HG03521 (cell line): ENCODE data around the gene SPATS2L.
A peak's percentile ranks its signal among the peaks of the same experiment; 100 is the strongest.

ENCODE experiments used
- ATAC-seq: cut with Tn5 transposase; IDR thresholded peaks from one replicate; pipeline ENCODE4 v1.9.1; 2021; ENCODE audit warnings: mild to moderate bottlenecking, moderate library complexity; ENCODE audit not compliant: unreplicated experiment

SPATS2L gene

DNA sequence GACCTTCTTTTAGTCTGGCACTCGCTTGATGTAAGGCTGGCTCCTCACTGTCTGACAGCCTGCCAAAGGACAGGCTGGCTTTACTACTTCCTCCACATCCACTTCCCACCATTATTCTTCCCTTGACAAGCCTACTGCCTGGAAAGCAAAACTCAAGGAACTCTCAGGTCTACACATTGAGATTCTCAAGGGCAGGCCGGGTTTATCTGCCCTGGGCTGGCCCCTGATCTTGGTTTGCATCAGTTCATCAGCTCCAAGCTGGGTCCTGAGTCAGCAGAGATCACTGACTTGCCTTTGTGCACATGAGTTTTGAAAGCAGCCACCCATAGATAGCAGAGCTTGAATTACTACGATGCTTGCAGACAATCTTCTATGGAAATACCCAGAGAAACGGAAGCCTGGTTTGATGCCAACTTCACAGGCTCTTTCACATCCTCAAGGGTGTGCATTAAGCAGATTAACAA is 149.5 kb downstream of the SPATS2L start:
- ATAC-seq, result peak; percentile 29

DNA sequence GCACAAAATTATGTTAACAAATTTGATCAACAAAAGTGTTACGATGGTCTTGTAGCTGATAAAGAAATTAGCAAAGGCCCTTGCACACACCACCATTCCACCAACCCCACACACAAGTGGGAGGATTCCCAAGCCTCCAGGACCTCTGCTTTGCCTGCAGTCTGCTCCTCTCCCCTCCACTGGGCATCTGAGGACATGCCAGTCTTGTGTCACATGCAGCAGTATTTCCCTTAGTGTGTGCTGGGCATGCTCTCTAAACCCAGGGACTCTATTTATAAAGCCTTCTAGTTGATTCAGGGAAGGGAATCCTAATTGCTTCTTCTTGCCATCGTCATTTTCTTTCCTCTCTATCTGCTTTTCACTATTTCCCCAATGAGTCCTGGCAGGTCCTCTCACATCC is 150.1 kb downstream of the SPATS2L start:
- ATAC-seq, result no peak

DNA sequence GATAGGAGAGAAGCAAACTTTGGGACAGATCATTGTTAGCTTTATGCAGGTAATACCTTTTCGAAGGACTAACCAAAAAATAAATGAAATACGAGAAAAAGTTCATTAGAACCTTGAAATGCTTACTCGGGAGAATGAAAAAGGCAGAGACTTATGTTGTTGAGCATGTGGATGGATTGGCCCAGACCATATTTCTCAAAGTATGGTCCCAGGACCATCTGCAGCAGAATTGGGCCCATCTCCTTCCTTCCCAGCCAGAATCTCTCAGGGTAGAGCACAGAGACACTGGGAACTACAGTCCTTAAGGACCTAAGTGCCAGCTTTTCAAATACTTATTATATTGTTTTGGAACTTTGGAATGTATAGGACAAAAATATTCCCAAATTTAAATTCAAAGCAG is 152.6 kb downstream of the SPATS2L start:
- ATAC-seq, result no peak

DNA sequence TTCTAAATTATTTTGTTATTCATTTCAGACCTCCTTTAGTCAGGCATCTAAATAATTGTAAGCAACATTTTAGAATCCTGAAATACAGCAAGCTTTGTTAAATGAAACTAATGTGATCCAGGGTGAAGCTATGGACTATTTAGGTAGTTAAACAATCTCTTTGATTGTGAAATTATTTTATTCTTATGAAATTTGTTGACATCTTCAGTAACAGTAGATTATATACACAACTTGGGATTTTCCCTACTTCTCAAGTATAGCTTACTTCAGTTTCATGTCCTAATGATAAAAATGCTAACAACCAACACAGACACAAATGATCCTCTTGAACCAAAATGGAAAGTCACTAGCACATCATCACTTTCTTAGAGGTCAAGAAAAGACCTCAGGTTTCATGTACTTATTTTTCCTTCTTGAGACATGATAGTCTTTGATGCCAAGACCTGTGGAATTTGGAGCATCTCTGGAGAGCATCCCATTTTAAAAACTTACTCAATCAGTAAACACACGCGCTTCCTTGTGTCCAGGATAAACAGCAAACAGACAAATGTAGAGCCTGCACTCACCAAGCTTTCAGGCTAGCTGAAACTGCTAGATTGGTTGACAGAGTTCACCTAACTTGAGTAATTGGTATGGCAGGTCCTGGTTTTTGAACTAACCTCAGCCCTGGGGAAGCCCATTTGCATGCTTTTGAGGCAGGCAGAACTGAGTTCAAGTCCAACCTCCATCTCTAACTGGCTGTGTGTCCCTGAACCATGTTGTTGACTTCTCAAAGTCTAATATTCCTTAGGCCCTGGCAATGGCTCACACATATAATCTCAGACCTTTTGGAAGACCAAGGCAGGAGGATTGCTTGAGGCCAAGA is 155.6 kb downstream of the SPATS2L start:
- ATAC-seq, result no peak

DNA sequence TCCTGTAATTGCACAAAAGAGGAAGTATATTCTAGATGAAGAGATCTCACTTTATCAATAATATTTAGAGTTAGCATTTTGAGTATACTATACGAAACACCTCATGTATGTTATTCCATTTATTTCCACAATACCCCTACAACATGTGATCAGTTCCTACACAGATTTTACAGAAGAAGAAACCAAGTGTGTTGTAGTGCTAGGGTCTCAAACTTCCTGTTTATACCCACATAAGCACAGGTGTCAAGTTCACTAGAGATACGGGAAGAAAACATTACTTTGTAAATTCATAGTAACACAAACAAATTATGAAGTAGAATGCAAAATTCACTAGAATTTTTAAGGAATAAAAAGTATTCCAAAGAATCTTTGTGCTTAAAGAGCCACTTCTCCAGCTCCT is 157.0 kb downstream of the SPATS2L start:
- ATAC-seq, result no peak

DNA sequence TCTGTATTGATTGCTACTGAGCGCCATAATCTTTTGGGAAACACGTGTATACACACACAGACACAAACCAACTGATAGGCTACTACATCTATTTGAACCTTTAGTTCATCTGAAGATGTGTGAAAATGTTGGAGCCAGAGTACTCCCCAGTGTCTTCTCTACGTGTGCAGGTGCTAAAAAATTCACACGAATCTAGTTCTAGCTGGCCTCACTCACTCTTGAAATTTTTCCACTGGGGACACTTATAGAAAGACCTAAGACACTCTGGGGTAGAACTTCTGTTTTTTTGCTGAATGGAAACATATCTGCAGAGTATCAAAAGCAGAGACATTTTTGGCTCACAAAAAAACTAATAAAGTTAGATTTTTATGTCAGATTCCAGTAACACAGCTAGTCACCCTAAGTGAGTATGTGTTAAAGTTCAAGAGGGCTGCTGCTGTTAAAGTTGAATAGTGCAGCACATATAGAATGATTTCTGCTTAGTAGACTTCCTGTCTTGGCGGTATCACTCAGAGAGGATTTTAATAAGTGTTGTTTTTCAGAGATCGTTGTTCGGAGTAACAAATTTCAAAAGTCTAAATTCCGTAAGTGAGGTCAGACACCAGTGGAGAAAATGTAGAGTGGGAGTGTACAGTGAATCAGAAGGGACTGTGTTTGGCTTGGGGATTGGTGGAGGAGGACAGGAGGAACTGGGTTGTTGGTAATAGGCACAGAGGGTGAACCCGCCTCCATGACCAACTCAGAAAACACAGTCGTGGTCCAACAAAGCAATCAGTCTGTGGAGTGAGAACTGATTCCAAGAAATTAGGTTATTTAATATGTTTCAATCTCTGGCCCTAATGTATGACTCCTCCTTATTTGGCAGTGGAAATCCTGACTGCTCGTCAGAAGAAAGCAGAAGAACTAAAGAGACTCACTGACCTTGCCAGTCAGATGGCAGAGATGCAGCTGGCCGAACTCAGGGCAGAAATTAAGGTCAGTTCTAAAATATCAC is 160.2 kb downstream of the SPATS2L start:
- ATAC-seq, result no peak

DNA sequence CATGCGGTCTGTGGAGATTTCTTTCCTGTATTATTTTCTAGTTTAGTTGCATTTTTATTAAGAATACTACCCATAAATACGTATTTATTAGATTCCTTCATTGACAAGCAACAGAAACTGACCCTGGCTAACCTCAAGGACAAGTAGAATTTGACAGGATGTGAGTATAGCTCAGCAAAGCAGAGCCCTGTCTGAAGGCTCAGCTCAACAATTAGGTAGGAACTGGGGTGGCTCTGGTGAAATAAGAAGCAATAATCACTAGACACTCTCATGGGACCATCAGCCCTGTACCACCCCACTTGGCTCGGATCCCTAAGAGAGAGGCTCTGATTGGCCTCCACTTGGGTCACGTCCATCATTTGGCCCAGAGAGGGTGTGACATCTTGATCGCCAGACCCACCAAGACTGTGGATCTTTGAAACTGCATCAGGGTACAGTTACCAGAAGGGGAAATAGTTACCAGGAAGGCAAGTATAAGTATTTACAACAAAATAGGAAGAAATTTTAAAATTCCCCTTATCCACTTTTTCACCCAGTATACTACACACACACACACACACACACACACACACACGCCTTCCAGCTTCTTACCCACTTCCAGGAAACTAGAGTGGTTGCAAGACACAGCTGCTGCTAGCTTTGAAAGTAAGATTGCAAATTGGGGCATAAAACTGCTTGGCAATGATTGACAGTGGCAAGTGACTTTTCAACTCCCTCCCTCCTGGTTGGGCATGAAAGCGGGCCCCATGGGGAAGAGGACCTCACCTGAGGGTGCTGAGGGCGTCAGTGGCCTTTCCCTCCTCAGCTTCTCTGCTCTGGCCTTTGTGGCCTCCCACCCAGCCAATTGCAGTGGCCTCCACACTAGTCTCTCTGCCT is 161.6 kb downstream of the SPATS2L start:
- ATAC-seq, result no peak

DNA sequence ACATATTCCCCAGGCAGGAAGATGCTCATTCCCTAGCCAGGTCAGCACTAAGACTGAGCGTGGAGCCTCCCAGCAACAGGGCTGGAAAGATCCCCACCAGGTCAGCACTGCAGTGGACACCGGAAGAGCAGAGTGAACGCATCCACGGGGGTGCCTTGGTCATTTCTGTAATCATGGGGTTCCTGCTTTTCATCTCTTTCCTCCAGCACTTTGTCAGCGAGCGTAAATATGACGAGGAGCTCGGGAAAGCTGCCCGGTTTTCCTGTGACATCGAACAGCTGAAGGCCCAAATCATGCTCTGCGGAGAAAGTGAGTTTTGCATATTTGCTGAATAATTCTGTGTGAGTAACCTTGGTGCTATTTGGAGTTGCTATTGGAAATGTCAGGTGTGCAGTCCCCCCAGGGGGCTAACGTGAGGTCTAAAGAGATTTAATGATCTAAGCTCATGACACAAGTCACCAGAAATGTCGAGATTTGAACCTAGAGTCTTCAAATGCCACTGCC is 163.3 kb downstream of the SPATS2L start:
- no peak for ATAC-seq

DNA sequence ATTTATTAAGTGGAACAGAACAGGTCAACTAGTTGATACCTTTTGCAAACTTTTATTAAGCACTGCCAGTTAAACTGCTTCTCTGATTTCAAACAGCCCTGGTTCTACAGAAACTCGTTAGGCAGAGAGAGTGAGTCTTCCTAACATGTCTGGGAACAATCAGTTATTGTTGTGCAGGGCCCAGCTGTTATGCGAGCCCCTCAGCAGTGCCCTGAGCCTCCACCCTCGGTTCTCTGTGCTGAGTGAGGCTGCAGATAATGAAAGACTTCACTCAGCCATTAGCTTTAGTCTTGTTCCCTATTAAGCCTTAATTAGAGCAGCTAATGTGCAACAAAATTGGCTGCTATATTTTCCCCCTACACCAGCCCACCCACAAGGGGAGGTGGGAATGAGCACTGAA is 163.7 kb downstream of the SPATS2L start:
- ATAC-seq, result no peak

DNA sequence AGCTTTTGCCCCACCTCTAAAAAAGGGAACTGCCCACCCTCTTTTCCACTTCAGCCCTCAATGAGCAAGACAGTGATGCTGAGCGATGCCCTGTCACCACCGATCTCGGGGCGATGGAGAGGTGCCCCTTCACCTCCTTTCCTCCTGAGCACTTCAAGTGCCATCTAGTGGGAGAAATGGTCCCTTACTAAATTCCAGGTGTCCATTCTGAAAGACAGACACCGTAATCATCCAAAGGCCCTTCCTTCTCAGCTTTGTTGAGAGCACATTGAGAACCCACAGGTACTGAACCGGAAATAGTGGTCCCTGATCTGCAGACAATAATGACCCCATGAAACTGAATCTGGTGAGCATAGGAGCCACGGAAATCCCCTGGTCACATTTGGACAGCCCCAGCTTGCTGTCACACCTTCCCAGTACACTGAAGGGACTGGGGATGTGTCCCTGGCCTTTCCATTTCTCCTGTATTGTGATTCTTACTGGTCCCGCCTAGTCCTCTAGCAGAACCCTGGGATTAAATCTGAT is 164.9 kb downstream of the SPATS2L start:
- ATAC-seq, result peak; percentile 88

DNA sequence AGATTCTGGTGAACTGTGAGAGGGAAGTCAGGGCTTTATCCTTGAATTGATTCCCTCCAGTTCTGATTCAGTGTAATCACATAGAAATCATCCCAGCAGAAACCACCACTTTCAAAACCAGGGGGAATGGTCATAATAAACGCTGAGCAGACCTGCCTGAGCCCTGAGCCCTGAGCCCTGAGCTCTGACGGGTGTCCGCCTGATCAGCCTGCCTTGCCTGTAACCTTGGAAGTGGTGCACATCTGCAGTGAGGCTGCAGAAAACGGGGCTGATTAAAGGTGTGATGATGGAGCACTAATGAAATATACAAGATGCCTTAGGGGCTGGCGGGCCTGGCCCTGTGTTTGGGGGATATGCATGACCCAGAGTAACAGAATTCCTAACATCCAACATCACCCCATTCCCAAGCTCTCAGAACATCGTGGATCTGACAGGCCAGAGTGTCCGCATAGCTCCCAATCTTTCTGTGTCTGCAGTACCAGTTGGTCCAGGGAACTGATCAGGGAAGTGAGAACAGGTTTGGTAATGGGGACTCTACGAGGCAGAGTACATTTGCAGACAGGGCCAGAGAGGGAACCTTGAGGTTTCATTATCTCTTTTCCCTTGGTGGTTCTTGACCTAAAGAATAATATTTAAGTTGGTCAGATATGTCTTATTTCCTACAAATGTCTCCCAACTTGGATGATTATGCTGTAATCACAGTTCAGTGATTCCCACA is 165.6 kb downstream of the SPATS2L start:
- ATAC-seq, result no peak

DNA sequence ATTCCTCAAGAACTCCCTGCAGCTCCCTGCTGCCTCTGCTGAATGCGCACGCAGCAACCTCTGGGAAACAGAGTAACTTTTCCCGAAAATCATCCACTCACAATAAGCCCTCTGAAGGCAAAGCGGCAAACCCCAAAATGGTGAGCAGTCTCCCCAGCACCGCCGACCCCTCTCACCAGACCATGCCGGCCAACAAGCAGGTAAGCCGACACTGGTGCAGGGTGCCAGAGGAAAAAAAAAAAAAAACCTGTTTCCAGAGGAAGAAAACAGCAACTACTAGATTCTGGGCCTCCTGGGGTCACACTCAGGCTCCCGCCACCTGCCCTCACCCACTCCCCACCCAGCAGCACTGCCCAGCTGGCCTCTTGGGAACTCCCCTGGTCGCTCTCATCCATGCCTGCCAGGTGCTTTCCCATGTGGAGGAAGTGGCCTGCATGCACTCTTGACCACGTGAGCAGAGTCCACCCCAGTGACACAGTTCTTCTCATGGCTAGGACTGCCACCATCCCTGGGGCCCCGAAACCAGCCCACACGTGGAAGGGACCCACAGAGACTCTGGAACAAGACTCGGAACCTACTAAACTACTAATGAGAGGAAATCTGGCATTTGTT is 166.5 kb downstream of the SPATS2L start:
- no peak for ATAC-seq

DNA sequence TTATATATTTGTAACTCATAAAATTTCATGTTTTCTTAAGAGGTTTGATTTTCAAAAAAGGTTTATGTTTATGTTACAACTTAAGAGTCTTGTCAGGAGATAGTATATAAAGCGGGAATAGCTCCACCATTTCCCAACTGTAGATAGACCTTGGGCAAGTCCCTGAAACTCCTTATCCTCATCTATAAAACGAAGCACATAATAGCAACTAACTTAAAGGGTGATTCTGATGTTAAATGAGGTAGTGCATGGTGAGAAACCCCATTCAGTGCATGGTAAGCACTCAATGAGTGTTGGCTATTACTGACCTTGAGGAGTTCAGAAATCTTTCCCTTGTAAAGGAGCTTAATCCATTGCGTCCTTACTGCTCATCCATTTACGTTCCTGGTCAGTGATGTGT is 169.3 kb downstream of the SPATS2L start:
- ATAC-seq, result no peak

DNA sequence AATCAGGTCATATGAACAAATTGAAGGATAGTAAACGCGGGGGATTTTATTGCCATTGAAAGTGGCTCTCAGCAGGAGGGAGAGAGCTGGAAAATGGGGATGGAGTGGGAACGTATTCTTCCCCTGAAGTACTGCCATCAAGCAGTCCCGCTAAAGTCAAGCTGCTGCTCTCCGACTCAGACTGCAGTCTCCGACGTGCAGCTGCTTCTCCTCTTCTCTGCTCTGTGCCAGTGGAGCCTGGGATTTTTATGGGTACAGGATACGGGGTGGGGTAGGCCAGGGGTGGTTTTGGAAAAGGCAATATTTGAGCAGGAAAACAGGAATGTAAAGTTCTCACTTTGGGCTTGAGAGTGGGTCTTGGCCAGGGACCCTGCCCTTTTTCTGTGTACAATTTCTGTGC is 170.3 kb downstream of the SPATS2L start:
- ATAC-seq, result no peak

DNA sequence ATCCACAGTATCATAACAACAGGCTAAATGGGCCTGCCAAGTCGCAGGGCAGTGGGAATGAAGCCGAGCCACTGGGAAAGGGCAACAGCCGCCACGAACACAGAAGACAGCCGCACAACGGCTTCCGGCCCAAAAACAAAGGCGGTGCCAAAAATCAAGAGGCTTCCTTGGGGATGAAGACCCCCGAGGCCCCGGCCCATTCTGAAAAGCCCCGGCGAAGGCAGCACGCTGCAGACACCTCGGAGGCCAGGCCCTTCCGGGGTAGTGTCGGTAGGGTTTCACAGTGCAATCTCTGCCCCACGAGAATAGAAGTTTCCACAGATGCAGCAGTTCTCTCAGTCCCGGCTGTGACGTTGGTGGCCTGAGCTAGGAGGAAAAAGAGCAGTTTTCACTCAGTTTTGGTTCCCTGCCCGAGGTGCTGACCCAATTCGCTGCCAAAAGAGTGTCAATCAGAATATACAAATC is 171.2 kb downstream of the SPATS2L start:
- ATAC-seq, result no peak

DNA sequence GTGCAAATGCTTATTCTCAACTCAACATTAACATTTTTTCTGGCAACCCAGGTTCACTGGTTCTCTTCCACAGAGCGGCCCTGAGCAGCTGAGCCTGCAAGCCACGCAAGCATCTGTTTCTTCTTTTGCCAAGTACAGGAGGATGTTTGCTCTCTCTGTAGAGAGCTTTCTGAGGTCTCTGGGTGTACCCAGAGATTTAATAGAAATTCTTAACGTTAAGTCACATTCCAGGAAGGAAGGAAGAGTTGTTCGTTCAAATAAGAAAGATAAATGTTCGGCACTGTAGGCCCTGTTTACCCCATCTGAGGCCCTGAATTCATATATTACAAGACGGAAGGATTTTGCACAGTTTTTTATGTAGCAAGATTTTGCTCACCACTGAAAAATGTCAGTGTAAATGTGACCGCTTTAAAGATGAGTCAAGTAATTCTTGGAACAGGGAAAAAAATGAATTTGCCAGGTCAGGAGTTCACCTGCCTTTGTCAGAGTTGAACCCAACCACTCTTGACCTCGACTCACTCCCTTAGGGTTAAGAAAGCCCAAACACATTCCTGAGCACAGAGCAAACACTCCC is 173.3 kb downstream of the SPATS2L start:
- ATAC-seq, result no peak

DNA sequence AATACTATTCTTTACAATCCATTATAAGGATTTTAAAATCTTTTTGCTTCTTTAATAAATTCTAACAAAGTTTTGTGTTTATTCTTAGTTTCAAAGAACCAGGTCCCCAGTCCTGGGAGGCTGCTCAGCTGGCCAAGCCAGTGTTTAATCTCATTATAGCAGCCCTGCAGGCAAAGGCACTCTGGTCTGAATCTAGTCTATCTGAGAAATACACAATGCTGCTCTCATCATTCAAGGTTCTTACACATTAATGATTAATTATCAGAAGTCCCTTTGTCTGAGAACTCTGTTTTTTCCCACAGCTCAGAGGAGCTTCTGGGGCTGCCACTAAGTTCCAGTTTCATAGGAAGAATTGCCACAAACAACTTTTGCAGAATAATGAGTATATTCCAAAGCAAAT is 175.7 kb downstream of the SPATS2L start:
- no peak for ATAC-seq

DNA sequence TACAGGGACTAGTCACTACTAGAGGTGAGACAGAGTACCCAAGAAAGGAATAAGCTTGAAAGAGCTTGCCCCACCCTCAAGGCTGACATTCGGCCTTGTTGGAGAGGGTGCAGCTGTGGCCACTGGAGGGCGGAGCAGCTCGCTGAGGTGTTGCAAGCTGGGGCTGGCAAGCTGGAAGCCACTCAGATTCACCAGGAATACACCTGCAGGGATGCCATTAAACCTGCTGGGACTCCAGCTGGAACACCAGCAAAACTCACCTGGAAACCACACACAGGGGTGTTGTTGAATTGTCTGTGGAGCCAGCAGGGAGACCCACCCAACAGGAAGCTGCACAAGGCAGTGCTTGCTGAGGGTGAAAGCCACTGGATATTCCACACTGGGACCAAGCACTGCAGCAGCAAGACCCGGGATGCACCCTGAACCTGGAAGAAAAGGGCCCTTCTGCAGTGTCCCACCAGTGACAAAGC is 177.3 kb downstream of the SPATS2L start:
- peak; percentile 58 for ATAC-seq

DNA sequence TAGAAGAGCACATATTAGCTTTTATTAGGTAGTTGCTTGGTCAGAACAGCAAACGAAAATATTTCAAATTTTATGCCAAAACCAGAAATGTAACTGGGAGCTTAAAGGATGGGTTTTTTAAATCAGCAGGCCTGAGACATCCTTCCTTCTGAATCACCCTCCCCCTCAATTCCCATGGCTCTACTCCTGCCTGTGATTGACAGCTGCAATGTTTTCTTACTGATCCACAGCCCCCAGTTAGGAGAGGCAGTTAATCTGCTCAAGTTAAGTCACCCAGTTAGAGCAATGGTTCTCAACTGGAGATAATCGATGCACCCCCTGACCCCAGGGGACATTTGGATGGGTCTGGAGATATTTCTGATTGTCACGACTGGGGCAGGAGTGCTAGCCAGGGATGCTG is 178.4 kb downstream of the SPATS2L start:
- ATAC-seq, result no peak
